ENCODE results near the gene PLBD1.

PLBD1 gene

GRCh38 chr12:14567351-14568162, at the start of gene PLBD1:
PLBD1 (minus strand) TSS chr12:14567883; CDS start chr12:14567696, 187 bp downstream.
- DNase-seq (ENCODE audit: low read depth): no peak

- DNase-seq (ENCODE audit: low read depth): no peak
Observed at GRCh38 chr12:14614704-14615121, 47.0 kb upstream of the PLBD1 start.

- no peak for DNase-seq (ENCODE audit: low read depth)
Observed at GRCh38 chr12:14613718-14614117, 46.0 kb upstream of the PLBD1 start.

- no peak for DNase-seq (ENCODE audit: low read depth)
Observed at GRCh38 chr12:14612898-14613445, 45.3 kb upstream of the PLBD1 start.

GRCh38 chr12:14612250-14612649, 44.6 kb upstream of the PLBD1 start:
- no peak for DNase-seq (ENCODE audit: low read depth)

- no peak for DNase-seq (ENCODE audit: low read depth)
Observed at GRCh38 chr12:14611640-14612203, 44.0 kb upstream of the PLBD1 start.

GRCh38 chr12:14607568-14607967, 39.9 kb upstream of the PLBD1 start:
- DNase-seq (ENCODE audit: low read depth): no peak

GRCh38 chr12:14605401-14605989, 37.8 kb upstream of the PLBD1 start:
- no peak for DNase-seq (ENCODE audit: low read depth)

- DNase-seq (ENCODE audit: low read depth): no peak
Observed at GRCh38 chr12:14601692-14602478, 34.2 kb upstream of the PLBD1 start.

GRCh38 chr12:14597480-14597879, 29.8 kb upstream of the PLBD1 start:
- no peak for DNase-seq (ENCODE audit: low read depth)

- no peak for DNase-seq (ENCODE audit: low read depth)
Observed at GRCh38 chr12:14591719-14592118, 24.0 kb upstream of the PLBD1 start.

GRCh38 chr12:14589169-14590004, 21.7 kb upstream of the PLBD1 start:
- no peak for DNase-seq (ENCODE audit: low read depth)

GRCh38 chr12:14588571-14588970, 20.9 kb upstream of the PLBD1 start:
- no peak for DNase-seq (ENCODE audit: low read depth)

- DNase-seq (ENCODE audit: low read depth): no peak
Observed at GRCh38 chr12:14578646-14579045, 11.0 kb upstream of the PLBD1 start.

- no peak for DNase-seq (ENCODE audit: low read depth)
Observed at GRCh38 chr12:14577344-14577743, 9.7 kb upstream of the PLBD1 start.

- no peak for DNase-seq (ENCODE audit: low read depth)
Observed at GRCh38 chr12:14576896-14577295, 9.2 kb upstream of the PLBD1 start.

- DNase-seq (ENCODE audit: low read depth): no peak
Observed at GRCh38 chr12:14575585-14575984, 7.9 kb upstream of the PLBD1 start.

- DNase-seq (ENCODE audit: low read depth): no peak
Observed at GRCh38 chr12:14573118-14573517, 5.4 kb upstream of the PLBD1 start.

GRCh38 chr12:14572401-14572800, 4.7 kb upstream of the PLBD1 start:
- no peak for DNase-seq (ENCODE audit: low read depth)

- DNase-seq (ENCODE audit: low read depth): no peak
Observed at GRCh38 chr12:14571779-14572178, 4.1 kb upstream of the PLBD1 start.

GRCh38 chr12:14570231-14570630, 2.5 kb upstream of the PLBD1 start:
- DNase-seq (ENCODE audit: low read depth): no peak
